AG08396 (cell line): Measurements from ENCODE around the gene TP53TG3D.
"Not testable (repeated sequence)": the region's sequence is repeated elsewhere in the genome, so short reads cannot be mapped to it uniquely, and the experiment has no call there.

Experiments
- DNase-seq: peaks from one replicate; pipeline ENCODE4 v3.0.0; 2012; ENCODE audit warnings: low spot score, mixed read lengths

TP53TG3D gene

GRCh38 chr16:32252986-32253385, at the start of gene TP53TG3D:
TSS of gene TP53TG3D (plus strand) at chr16:32253286. CDS start at chr16:32253354, 68 bp downstream.
- not testable (repeated sequence) for DNase-seq

- DNase-seq: not testable (repeated sequence)
Measured at GRCh38 chr16:32253507-32253906, 421 bp downstream of the TP53TG3D start.

- DNase-seq: not testable (repeated sequence)
Measured at GRCh38 chr16:32261526-32261925, 8.4 kb downstream of the TP53TG3D start.

GRCh38 chr16:32263552-32263951, 10.5 kb downstream of the TP53TG3D start:
- DNase-seq: not testable (repeated sequence)

GRCh38 chr16:32281910-32282309, 28.8 kb downstream of the TP53TG3D start:
- DNase-seq: not testable (repeated sequence)

GRCh38 chr16:32283024-32283423, 29.9 kb downstream of the TP53TG3D start:
- not testable (repeated sequence) for DNase-seq

- not testable (repeated sequence) for DNase-seq
Measured at GRCh38 chr16:32283917-32284495, 30.9 kb downstream of the TP53TG3D start.

- DNase-seq: not testable (repeated sequence)
Measured at GRCh38 chr16:32284800-32285796, 32.0 kb downstream of the TP53TG3D start.

- DNase-seq: not testable (repeated sequence)
Measured at GRCh38 chr16:32286193-32286592, 33.1 kb downstream of the TP53TG3D start.

- DNase-seq: not testable (repeated sequence)
Measured at GRCh38 chr16:32287743-32288142, 34.7 kb downstream of the TP53TG3D start.

- DNase-seq: not testable (repeated sequence)
Measured at GRCh38 chr16:32289197-32289596, 36.1 kb downstream of the TP53TG3D start.

GRCh38 chr16:32302776-32303175, 49.7 kb downstream of the TP53TG3D start:
- DNase-seq: not testable (repeated sequence)
